ENCODE data around the gene EVC.

DNA sequence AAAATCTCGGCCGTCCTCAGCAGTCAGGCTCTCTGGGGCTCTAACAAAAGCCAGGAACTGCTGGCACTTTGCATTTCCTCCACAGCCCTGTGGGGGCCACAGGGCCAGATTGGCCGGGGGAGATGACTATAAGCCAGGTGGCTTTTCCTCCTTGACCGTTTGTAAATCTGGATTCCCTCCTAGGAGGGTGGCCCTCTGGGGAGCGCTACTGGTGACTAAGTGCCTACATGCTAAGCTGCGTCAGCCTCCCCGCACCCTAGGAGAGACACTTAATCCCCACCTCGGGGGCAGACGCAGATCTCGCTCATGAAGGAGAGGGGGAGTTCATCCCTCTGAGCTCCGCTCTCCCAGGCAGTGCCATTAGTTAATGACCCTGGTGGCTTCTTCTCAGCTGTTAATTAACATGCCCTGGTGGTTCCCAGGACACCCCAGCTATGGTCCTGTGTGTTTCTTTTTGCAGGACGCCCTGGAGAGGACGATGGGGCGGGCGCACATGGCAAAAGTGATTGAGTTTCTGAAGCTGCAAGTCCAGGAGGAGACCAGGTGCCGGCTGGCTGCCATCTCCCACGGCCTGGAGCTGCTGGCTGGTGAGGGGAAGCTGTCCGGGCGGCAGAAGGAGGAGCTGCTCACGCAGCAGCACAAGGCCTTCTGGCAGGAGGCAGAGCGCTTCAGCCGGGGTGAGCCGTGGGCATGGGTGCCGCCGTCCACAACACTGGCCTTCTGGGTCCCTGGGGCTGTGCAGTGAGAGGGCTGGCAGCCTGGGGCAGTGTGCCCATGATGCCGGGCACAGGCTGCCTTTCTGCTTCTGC lies 41.6 kb downstream of the EVC start:
- no peak for TF ChIP-seq CTCF (conservative IDR thresholded peaks at IDR 0.05 in 1 of 2, IDR thresholded peaks at IDR 0.05 in 1 of 2; ENCODE audit: low read depth in 1 of 2, low read length in 2 of 2)
- TF ChIP-seq EZH2 (IDR thresholded peaks at IDR 0.05; ENCODE audit: low read length, missing control alignments), result no peak

All from fibroblast of lung (primary cell).